HepG2 (cell line): ENCODE measurements around the gene ATXN7L3. TPM values are rescaled to one million over a fixed set of nuclear protein-coding genes. Genes with fewer than 3 reads are reported as not detected.

ENCODE experiments used
- CHCHD3 ChIP-seq: sonication (generic); formaldehyde crosslinking; IDR thresholded peaks from 2 replicates; pipeline ENCODE4 v1.8.0; 2022; ENCODE audit warnings: mild to moderate bottlenecking, missing genetic modification reagents, moderate library complexity
- DR1 ChIP-seq: sonication (generic); formaldehyde crosslinking; IDR thresholded peaks from 2 replicates; pipeline ENCODE4 v1.8.0; 2021; ENCODE audit warnings: mild to moderate bottlenecking, missing genetic modification reagents, inconsistent platforms
- DZIP1 ChIP-seq: sonication (generic); formaldehyde crosslinking; IDR thresholded peaks from 2 replicates; pipeline ENCODE4 v1.5.0; 2020; ENCODE audit warnings: mild to moderate bottlenecking, missing genetic modification reagents
- HNRNPUL1 ChIP-seq: fragments of 200-400 bp; formaldehyde crosslinking; IDR thresholded peaks from 2 replicates; pipeline ENCODE4 v1.6.1; 2017; ENCODE audit warnings: low read depth, mild to moderate bottlenecking, low read length, moderate library complexity
- MAFG ChIP-seq: sonication (generic); formaldehyde crosslinking; IDR thresholded peaks from 2 replicates; pipeline ENCODE4 v1.5.1; 2020; ENCODE audit warnings: mild to moderate bottlenecking, missing genetic modification reagents
- MAX ChIP-seq: IDR thresholded peaks from 2 replicates; pipeline ENCODE4 v1.6.1; 2012; ENCODE audit warnings: inconsistent platforms
- NFKBIZ ChIP-seq: IDR thresholded peaks from 2 replicates; pipeline ENCODE4 v1.6.1; 2018; ENCODE audit warnings: missing genetic modification reagents, missing compliant biosample characterization
- NFRKB ChIP-seq: fragments of 450-650 bp; IDR thresholded peaks from 2 replicates; pipeline ENCODE4 v1.6.1; 2017
- RARG ChIP-seq: sonication (generic); formaldehyde crosslinking; IDR thresholded peaks from 2 replicates; pipeline ENCODE4 v1.4.0; 2020; ENCODE audit warnings: low read depth, mild to moderate bottlenecking, missing genetic modification reagents
- REXO4 ChIP-seq: sonication (generic); formaldehyde crosslinking; IDR thresholded peaks from 2 replicates; pipeline ENCODE4 v1.8.0; 2022; ENCODE audit warnings: missing genetic modification reagents, mild to moderate bottlenecking, borderline replicate concordance
- RFX1 ChIP-seq: fragments of 450-650 bp; IDR thresholded peaks from 2 replicates; pipeline ENCODE4 v1.6.1; 2017
- RNF2 ChIP-seq: fragments of 450-650 bp; conservative IDR thresholded peaks from 2 replicates; pipeline ENCODE4 v1.6.1; 2016; ENCODE audit warnings: low read depth
- SALL1 ChIP-seq: sonication (generic); formaldehyde crosslinking; IDR thresholded peaks from 2 replicates; pipeline ENCODE4 v1.8.0; 2022; ENCODE audit warnings: mild to moderate bottlenecking, missing genetic modification reagents
- SCMH1 ChIP-seq: sonication (generic); formaldehyde crosslinking; IDR thresholded peaks from 2 replicates; pipeline ENCODE4 v1.9.0; 2021; ENCODE audit warnings: missing genetic modification reagents, mild to moderate bottlenecking, borderline replicate concordance
- TBX3 ChIP-seq: fragments of 450-650 bp; IDR thresholded peaks from 2 replicates; pipeline ENCODE4 v1.6.1; 2017; ENCODE audit warnings: antibody characterized with exemption, mild to moderate bottlenecking, inconsistent platforms, borderline replicate concordance
- ZBTB38 ChIP-seq: sonication (generic); formaldehyde crosslinking; IDR thresholded peaks from 2 replicates; pipeline ENCODE4 v1.5.1; 2020; ENCODE audit warnings: mild to moderate bottlenecking, missing genetic modification reagents
- ZFP36 ChIP-seq: fragments of 150-350 bp; IDR thresholded peaks from 2 replicates; pipeline ENCODE4 v1.6.1; 2018; ENCODE audit warnings: borderline replicate concordance, low read length, low read depth; ENCODE audit not compliant: partially characterized antibody
- ZFP91 ChIP-seq: sonication (generic); formaldehyde crosslinking; IDR thresholded peaks from 2 replicates; pipeline ENCODE4 v1.9.0; 2022; ENCODE audit warnings: missing genetic modification reagents, mild to moderate bottlenecking, borderline replicate concordance
- ZFX ChIP-seq: sonication (generic); formaldehyde crosslinking; IDR thresholded peaks from 2 replicates; pipeline ENCODE4 v1.4.0; 2020; ENCODE audit warnings: mild to moderate bottlenecking, low read depth, missing genetic modification reagents, moderate library complexity
- ZHX1 ChIP-seq: sonication (generic); formaldehyde crosslinking; IDR thresholded peaks from 2 replicates; pipeline ENCODE4 v1.8.1; 2022; ENCODE audit warnings: low read depth, mild to moderate bottlenecking, missing genetic modification reagents
- ZMAT5 ChIP-seq: sonication (generic); formaldehyde crosslinking; IDR thresholded peaks from 2 replicates; pipeline ENCODE4 v1.5.0; 2020; ENCODE audit warnings: mild to moderate bottlenecking, low read depth, missing genetic modification reagents, borderline replicate concordance
- ZNF329 ChIP-seq: sonication (generic); formaldehyde crosslinking; IDR thresholded peaks from 2 replicates; pipeline ENCODE4 v1.9.0; 2021; ENCODE audit warnings: low read depth, mild to moderate bottlenecking, missing genetic modification reagents
- ZSCAN25 ChIP-seq: sonication (generic); formaldehyde crosslinking; IDR thresholded peaks from 2 replicates; pipeline ENCODE4 v1.8.0; 2022; ENCODE audit warnings: mild to moderate bottlenecking, missing genetic modification reagents
- polyA plus RNA-seq, 8 experiments: library from polyadenylated mRNA; depleted of rRNA in 3 of 8; stranded (reverse) in 7 of 8; unstranded in 1 of 8; fragments of >200 nt; fragmentation: Illumina TruSeq in 4 of 8; extraction: Trizol in 4 of 8; gene quantifications; 2 replicates each; pipeline versions ENCODE4 v1.2.1 to v1.2.3, GENCODE V29; 2011 to 2016; ENCODE audit warnings: low read depth in 4 of 8, missing spikeins in 1 of 8, mixed read lengths in 1 of 8; ENCODE audit not compliant: insufficient read depth in 1 of 8
- total RNA-seq, 5 experiments: library from RNA; depleted of rRNA; stranded (reverse); fragments of >200 nt; fragmentation: Illumina TruSeq; extraction: Trizol; gene quantifications; 2 replicates each; pipeline ENCODE4 v1.2.3, GENCODE V29; 2016; ENCODE audit warnings: low read depth in 1 of 5

ATXN7L3 gene
- total and polyA plus RNA-seq, 2 of the 13 experiments (the other 11 are each of a cell fraction or from before 2014, with no cell fraction given) = 44.5 to 59.1 TPM

- TF ChIP-seq SCMH1 (CRISPR knock-in tag) = no peak
- no peak for TF ChIP-seq MAFG (CRISPR knock-in tag)
- no peak for TF ChIP-seq RARG
- no peak for TF ChIP-seq RFX1
- peak; percentile 68; the same call in 1 of the 2 replicates for TF ChIP-seq ZBTB38 (CRISPR knock-in tag)
- peak; percentile 78 for TF ChIP-seq SALL1 (CRISPR knock-in tag)
- TF ChIP-seq REXO4 = no peak
- peak; percentile 75 for TF ChIP-seq ZFX
- TF ChIP-seq HNRNPUL1 = no peak
- no peak for TF ChIP-seq TBX3
- no peak for TF ChIP-seq NFRKB
- TF ChIP-seq CHCHD3 (CRISPR knock-in tag) = no peak
- peak; percentile 96 for TF ChIP-seq ZHX1
- TF ChIP-seq RNF2 = no peak
- no peak for TF ChIP-seq NFKBIZ (CRISPR knock-in tag)
- TF ChIP-seq ZNF329 (CRISPR knock-in tag) = no peak; the same call in 1 of the 2 replicates
- TF ChIP-seq ZFP36 = no peak
- TF ChIP-seq ZSCAN25 = peak; percentile 19; the same call in 1 of the 2 replicates
- no peak for TF ChIP-seq ZMAT5 (CRISPR knock-in tag)
- peak; percentile 92 for TF ChIP-seq DR1 (CRISPR knock-in tag)
- TF ChIP-seq MAX = peak; percentile 48
- no peak for TF ChIP-seq DZIP1
- TF ChIP-seq ZFP91 = peak; percentile 99
Measured at GRCh38 chr17:44186307-44187130, 13.2 kb downstream of the ATXN7L3 start, which contains the start of gene TMUB2 (continued).
